ENCODE results near the gene USP25.
A peak's percentile ranks its signal among the peaks of the same experiment; 100 is the strongest.

Gene USP25

DNA sequence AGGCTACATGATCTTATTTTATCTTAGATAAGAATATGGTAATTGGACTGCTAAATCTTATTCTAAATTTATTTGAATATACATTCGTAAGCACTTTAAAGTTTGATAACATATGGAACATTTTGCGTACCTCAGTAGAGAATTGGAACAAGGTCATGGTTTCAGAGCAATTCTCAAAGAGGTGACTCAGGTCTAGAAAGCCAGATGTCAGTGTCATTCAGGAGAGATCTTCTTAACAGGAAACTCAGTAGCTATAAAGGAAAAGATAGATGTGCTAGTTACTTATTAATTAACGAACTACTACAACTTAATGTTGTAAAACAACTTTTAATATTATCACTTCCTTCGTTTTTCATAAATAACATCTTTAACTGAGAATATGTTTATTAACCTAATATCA lies 142.5 kb downstream of the USP25 start:
- DNase-seq: no peak

DNA sequence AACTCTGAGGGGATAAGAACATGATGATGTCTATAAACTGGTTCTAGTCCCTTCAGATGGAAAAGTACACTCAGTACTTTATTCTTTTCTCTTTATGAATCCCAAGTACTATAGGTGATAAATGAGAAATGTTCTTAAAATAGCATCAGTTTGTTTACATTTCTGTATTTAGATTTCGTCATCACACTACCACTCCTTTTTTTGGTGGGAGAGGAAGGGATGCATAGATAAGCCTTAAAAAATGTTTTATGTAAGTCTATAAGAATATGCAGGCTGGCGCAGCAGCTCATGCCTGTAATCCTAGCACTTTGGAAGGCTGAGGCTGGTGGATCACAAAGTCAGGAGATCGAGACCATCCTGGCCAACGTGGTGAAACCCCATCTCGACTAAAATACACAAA lies 144.8 kb downstream of the USP25 start:
- no peak for DNase-seq

DNA sequence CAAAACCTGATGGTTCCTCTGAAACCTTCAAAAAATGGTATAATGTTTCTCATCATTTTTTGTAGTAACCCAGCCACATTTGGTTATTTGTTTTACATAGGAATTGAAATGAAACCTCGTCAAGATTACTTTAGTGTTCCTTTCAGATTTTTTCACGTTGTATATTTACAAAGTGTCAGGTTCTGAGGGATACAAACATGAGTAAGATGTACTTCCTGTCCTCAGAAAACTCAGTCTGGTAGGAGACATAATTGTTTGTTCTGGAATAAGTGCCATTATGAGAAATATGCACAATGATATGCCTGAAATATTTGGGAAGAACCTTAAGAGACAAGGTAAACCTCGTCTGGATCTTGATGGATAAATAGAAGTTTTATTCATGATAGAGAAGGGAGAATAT lies 145.5 kb downstream of the USP25 start:
- no peak for DNase-seq

DNA sequence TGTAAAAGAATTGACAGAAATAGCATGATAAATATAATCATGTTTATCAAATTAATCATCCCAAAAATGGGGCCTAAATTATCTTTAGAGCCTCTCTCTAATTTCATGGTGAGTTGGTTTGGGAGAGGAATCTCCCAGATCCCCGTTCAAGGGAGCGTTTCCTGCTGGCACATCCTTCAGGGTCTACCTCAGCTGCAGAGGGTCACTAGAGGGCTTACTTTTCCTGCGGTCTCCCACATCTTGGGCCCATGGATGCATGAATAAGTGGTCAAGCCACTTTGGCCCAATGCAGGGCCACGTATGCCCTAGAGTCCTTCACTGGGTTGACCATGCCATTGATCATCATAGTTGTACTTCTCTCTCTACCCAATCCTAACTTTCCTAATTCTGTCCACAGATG lies 164.1 kb downstream of the USP25 start:
- DNase-seq: no peak

DNA sequence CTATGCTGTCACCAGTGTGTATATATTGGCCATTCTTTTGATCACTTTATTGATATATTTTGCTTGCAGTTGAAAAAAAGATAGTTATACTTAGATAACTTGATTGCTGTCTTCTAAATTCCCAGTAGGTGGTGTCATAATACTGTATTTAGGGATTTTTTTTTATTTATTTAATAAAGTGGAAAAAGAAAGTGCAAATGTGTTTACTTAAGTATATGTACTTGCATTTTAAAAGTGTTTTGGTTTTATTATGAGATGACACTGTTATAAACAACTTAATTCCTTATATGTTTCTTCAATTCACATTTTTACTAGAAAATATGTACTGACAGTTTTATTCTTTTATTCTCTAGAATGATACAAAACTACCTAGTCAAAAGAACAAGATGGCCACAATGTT lies 164.8 kb downstream of the USP25 start:
- peak in 1 of 2 experiments; percentile 23 for DNase-seq

DNA sequence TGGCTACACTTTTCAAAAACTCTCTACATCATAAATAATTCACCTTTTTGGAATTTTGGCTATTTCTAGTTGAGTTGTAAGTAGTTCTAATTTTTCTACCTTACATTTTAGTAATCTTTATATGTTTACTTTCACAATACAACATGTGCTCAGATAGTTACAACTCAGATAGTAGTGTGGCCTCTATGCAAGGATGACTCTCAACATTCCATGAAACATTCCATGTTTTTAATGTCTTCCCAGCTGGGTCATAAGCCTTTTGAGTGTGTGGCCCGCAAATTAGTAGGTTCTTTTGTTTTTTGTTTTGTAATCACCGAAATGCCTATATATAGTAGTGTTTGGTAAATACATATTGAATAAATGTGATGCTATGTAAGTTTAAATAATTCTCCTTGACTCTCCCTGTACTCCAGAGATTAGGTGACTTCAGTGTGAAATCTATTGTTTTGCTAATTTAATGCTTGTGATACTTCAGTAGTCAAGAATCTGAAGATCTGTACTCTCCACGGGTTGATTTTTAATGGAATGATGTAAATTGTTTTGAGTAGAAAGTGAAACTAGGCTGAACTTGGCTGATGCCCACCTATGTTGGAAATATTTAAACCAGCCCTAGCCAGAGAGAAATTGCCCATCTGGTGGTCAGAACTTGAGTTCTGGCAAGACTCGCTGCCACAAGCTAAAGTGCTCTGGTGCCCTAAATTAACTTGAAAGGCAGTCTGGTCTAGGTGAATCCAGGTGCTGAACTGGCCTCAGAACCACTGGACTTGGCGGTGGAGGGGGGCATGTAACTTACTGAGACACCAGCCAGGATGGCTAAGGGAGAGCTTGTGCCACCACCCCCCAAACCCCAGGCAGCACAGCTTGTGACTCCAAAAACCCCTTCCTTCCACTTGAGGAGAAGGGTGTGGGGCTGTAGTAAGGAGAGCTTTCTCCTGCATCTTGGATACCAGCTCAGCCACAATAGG lies 165.6 kb downstream of the USP25 start:
- no peak for DNase-seq

DNA sequence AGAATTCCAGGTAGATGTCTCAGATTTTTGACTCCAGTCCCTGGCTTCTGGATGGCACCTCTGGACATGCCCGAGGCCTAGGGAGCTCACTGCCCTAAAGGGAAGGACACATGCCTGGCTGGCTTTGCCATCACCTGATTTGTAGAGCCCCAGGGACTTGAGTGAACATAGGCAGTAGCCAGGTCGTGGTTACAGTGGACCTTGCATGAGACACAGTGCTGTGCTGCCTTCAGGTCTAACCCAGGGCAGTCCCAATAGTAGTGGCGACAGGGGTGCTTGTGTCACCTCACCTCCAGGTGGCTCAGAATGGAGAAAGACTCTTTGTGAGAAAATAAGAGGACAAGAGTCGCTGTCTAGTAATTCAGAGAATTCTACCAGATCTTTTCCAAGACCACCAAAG lies 166.7 kb downstream of the USP25 start:
- no peak for DNase-seq

DNA sequence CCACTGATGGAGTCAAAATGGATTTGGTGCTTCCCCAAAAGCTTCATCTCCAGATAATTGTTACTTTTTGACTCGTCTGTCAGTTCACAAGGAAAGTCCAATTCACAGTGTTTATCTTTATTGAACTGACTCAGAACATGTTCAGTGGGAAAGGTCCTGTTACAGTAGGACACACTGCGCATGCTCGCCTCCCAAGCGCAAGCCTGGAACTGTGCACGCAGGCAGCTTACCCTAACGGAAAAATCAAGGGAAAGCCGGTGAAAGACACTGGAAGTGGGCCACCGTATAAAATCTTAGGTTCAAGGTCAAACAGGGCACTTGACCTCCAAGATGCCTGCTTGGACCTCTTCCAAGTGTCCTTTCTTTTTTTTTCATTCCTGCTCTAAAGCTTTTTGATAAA lies 174.6 kb downstream of the USP25 start:
- no peak for DNase-seq

DNA sequence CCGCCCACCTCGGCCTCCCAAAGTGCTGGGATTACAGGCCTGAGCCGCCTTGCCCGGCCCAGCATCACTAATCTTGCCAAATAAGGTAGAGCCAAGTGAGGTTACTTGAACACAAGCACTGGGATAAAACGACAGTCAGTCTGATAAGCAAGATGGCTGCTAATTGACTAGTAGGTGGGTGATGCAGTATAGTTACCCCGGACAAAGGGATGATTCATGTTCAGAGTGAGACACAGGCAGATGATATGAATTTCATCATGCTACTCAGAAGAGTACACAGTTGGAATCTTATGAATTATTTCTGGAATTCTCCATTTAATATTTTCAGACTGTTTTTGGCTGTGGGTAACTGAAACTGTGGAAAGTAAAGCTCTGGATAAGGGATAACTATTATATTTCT lies 178.4 kb downstream of the USP25 start:
- no peak for DNase-seq

DNA sequence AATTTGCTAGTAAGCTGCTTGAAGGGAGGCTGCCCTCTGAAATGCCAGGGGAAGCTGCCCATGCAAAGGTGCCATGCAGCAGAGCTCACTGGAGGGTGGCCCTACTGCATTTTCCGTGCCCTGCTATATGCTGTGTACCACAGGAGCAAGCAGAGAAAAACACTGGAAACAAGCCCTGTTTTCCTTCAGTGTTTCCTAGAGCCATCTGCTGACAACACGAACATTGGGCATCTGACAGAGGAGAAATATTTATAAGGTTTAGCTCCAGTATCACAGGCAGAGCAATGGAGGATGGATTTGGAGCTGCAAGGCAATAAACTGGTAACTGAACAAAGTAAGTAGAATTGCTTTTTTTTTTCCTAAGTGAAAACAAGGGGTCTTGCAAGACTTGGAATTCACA lies 198.4 kb downstream of the USP25 start:
- no peak for DNase-seq

DNA sequence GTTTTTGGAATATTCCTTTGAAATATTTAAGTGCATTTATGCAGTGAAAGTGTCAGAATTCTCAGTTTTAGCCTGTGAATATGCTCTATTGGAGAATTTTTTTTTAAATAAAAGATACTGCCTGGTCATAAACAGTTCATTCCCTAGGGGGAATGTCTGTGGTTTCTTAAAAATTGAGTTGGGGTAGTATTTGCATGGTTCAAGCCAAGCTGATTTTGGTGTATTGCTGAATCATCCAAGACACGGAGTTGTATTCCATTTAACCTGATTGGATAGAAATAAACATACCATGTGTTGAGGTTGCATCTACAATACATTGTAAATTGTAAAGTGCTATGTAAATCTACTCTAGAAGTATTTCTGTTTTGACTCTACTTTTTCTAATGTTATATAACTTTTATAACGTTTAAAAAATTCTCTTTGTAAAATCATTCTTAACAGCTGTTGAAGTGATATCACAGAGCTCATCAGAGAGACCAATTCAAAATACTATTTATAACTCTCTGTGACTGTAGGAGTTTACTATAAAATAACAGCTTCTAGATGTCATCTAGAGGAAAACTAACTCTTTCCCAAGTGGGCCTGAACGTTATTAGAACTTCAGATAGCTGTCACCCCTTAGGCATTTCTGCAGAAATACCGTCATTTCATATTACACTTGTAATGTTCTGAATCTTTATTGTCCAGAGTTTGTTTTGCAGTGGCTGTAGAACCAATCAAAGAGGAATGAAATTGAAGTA lies 199.1 kb downstream of the USP25 start:
- no peak for DNase-seq

DNA sequence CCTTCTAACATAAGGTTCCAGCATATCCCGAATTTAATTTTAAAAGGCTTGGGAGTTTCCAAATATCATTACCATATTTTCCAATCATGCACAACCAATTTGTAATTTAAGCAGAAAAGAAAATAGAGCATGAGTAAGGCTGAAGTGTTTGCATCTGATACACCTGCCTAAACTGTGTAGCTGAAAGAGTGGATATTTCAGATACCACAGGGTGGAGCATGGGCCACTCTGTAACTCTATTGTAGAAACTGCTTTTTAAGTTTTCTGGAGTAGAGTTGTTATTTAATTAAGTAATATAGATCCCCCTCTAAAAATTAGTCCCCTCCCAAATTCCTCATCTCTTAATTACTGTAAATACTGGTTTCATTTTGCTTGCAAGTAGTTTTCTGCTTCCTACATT lies 199.8 kb downstream of the USP25 start:
- DNase-seq: no peak

Measured in SW 1271 (cell line).